IMR-90 (cell line): ENCODE data around the gene AKR1A1. TPM values are rescaled to one million over a fixed set of nuclear protein-coding genes. Genes with fewer than 3 reads are reported as not detected.

Experiments used
- ATAC-seq: fragments of 200-7000 bp; cut with Tn5 transposase; 2 replicates; pipeline ENCODE4 v1.9.1; 2020; ENCODE audit warnings: low read depth, mild to moderate bottlenecking, moderate library complexity
- BruUV-seq: library from RNA; stranded (reverse); fragments of 400-500 nt; replicated peaks from 2 replicates; lab custom pipeline; 2021; lab: Mats Ljungman, UMichigan
- CTCF ChIA-PET: fragments of 300-600 bp; formaldehyde crosslinking; extraction: SDS; loops from one replicate; lab custom pipeline; 2021; ENCODE audit warnings: antibody characterized with exemption; lab: Yijun Ruan, JAX
- POLR2A ChIA-PET: fragments of 300-600 bp; sonication (Branson Sonifier 250); formaldehyde crosslinking; loops from one replicate; lab custom pipeline; 2022; ENCODE audit warnings: antibody characterized with exemption; ENCODE audit not compliant: unreplicated experiment; lab: Charles Lee
- DNase-seq: peaks from one replicate; pipeline ENCODE4 v3.0.0; 2013
- H2AFZ ChIP-seq: replicated peaks from 2 replicates; pipeline ENCODE3; 2013; ENCODE audit warnings: low read length, mild to moderate bottlenecking; ENCODE audit not compliant: poor library complexity
- H2AK5ac ChIP-seq: 2 replicates; pipeline ENCODE4 v1.6.1; 2013; ENCODE audit warnings: low read depth, low read length, inconsistent platforms
- H2AK9ac ChIP-seq: replicated peaks from 2 replicates; pipeline ENCODE3; 2013; ENCODE audit warnings: mild to moderate bottlenecking, low read depth, low read length, moderate library complexity; ENCODE audit not compliant: poor library complexity
- H2BK120ac ChIP-seq: 2 replicates; pipeline ENCODE4 v1.6.1; 2013; ENCODE audit warnings: low read depth, low read length, inconsistent platforms
- H2BK15ac ChIP-seq: 3 replicates; pipeline ENCODE4 v1.6.1; 2013; ENCODE audit warnings: low read depth, low read length, inconsistent platforms
- H2BK20ac ChIP-seq: 2 replicates; pipeline ENCODE4 v1.6.1; 2013; ENCODE audit warnings: low read depth, mild to moderate bottlenecking, inconsistent platforms, low read length, moderate library complexity
- H2BK5ac ChIP-seq: 2 replicates; pipeline ENCODE4 v1.6.1; 2013; ENCODE audit warnings: mild to moderate bottlenecking, low read depth, low read length, inconsistent platforms; ENCODE audit not compliant: poor library complexity, severe bottlenecking
- H3K14ac ChIP-seq: replicated peaks from 2 replicates; pipeline ENCODE4 v1.6.1; 2013; ENCODE audit warnings: low read depth, low read length, inconsistent platforms
- H3K18ac ChIP-seq: 2 replicates; pipeline ENCODE4 v1.6.1; 2013; ENCODE audit warnings: low read depth, low read length, control low read depth
- H3K23ac ChIP-seq: 2 replicates; pipeline ENCODE4 v1.6.1; 2013; ENCODE audit warnings: low read depth, low read length, inconsistent platforms
- H3K27ac ChIP-seq: 2 replicates; pipeline ENCODE4 v1.5.1; 2013; ENCODE audit warnings: mild to moderate bottlenecking, control low read depth, low read length; ENCODE audit not compliant: insufficient read depth
- H3K27me3 ChIP-seq: 2 replicates; pipeline ENCODE4 v1.6.1; 2013; ENCODE audit warnings: low read length; ENCODE audit not compliant: control insufficient read depth, insufficient read depth
- H3K36me3 ChIP-seq: 2 replicates; pipeline ENCODE4 v1.6.1; 2013; ENCODE audit warnings: low read length, mixed read lengths; ENCODE audit not compliant: control insufficient read depth, insufficient read depth
- H3K4ac ChIP-seq: 2 replicates; pipeline ENCODE4 v1.6.1; 2013; ENCODE audit warnings: low read depth, low read length, inconsistent platforms
- H3K4me1 ChIP-seq: 2 replicates; pipeline ENCODE4 v1.6.1; 2013; ENCODE audit warnings: low read length, mixed read lengths; ENCODE audit not compliant: control insufficient read depth, insufficient read depth
- H3K4me2 ChIP-seq: 2 replicates; pipeline ENCODE4 v1.6.1; 2013; ENCODE audit warnings: low read depth, mild to moderate bottlenecking, control low read depth, low read length, moderate library complexity
- H3K4me3 ChIP-seq: 2 replicates; pipeline ENCODE4 v1.5.1; 2013; ENCODE audit warnings: low read depth, mild to moderate bottlenecking, control low read depth, low read length, moderate library complexity; ENCODE audit not compliant: insufficient read depth
- H3K56ac ChIP-seq: 2 replicates; pipeline ENCODE4 v1.6.1; 2013; ENCODE audit warnings: low read length, inconsistent platforms; ENCODE audit not compliant: insufficient read depth; ENCODE audit errors: extremely low read depth
- H3K79me1 ChIP-seq, 2 experiments: 2 replicates each; pipeline ENCODE4 v1.6.1; 2013; ENCODE audit warnings: low read length in 2 of 2, inconsistent platforms in 1 of 2, low read depth in 1 of 2
- H3K9ac ChIP-seq: 2 replicates; pipeline ENCODE4 v1.6.1; 2013; ENCODE audit warnings: low read depth, low read length, control low read depth
- H3K9me1 ChIP-seq: 2 replicates; pipeline ENCODE4 v1.6.1; 2013; ENCODE audit warnings: low read length, inconsistent platforms; ENCODE audit not compliant: insufficient read depth
- H3K9me3 ChIP-seq: 2 replicates; pipeline ENCODE4 v1.6.1; 2013; ENCODE audit warnings: low read length; ENCODE audit not compliant: control insufficient read depth, insufficient read depth
- H4K20me1 ChIP-seq: 2 replicates; pipeline ENCODE4 v1.6.1; 2013; ENCODE audit warnings: low read length, inconsistent platforms; ENCODE audit not compliant: insufficient read depth
- H4K5ac ChIP-seq: 2 replicates; pipeline ENCODE4 v1.6.1; 2013; ENCODE audit warnings: mild to moderate bottlenecking, low read depth, low read length, control low read depth
- H4K8ac ChIP-seq, 2 experiments: 2 replicates each; pipeline ENCODE4 v1.6.1; 2013; ENCODE audit warnings: low read depth in 2 of 2, low read length in 2 of 2, control low read depth in 1 of 2, inconsistent platforms in 1 of 2
- H4K91ac ChIP-seq: 2 replicates; pipeline ENCODE4 v1.6.1; 2013; ENCODE audit warnings: low read depth, low read length, inconsistent platforms; ENCODE audit not compliant: insufficient read depth
- BHLHE40 ChIP-seq: fragments of 150-350 bp; IDR thresholded peaks from 2 replicates; pipeline ENCODE4 v1.6.1; 2016; ENCODE audit warnings: mild to moderate bottlenecking, low read depth, low read length
- CEBPB ChIP-seq: IDR thresholded peaks from 2 replicates; pipeline ENCODE4 v1.6.1; 2012; ENCODE audit warnings: low read depth, low read length, improper control_type of control experiment
- MXI1 ChIP-seq: IDR thresholded peaks from 2 replicates; pipeline ENCODE4 v1.6.1; 2012; ENCODE audit warnings: low read depth, mild to moderate bottlenecking, low read length, moderate library complexity, borderline replicate concordance
- RFX5 ChIP-seq: IDR thresholded peaks from 2 replicates; pipeline ENCODE4 v1.8.0; 2012; ENCODE audit warnings: low read depth, mild to moderate bottlenecking, low read length, moderate library complexity
- WGBS, 2 experiments: methylation state at CpG; one replicate each; pipeline versions ENCODE4 v1.1.5 to v1.1.7; 2013; ENCODE audit warnings: missing lambda C conversion rate in 2 of 2; ENCODE audit not compliant: insufficient read length in 1 of 2; ENCODE audit errors: extremely low coverage in 2 of 2; 5-methylcytosine and 5-hydroxymethylcytosine counted together
- dilution Hi-C: fragments of 300-500 bp; cut with HindIII; formaldehyde crosslinking; loops from one replicate; pipeline ENCODE4 v1.14.3; 2018; ENCODE audit warnings: low sequenced_read_pairs; ENCODE audit not compliant: unreplicated experiment
- in situ Hi-C: fragments of 300-500 bp; cut with MboI; formaldehyde crosslinking; loops from 3 replicates; pipeline ENCODE4 v1.14.3; 2019; ENCODE audit warnings: low sequenced_read_pairs, inconsistent platforms, mixed read lengths
- intact Hi-C: fragments of 100-400 bp; cut with micrococcal nuclease; formaldehyde crosslinking; loops from 2 replicates; pipeline ENCODE4 v1.10.0; 2022
- polyA plus RNA-seq, 3 experiments: library from polyadenylated mRNA; depleted of rRNA; stranded (reverse); fragments of >200 nt; gene quantifications; 2 replicates each; pipeline ENCODE4 v1.2.3, GENCODE V29; 2012; ENCODE audit warnings: low replicate concordance in 1 of 3
- total RNA-seq: library from RNA; depleted of rRNA; stranded (reverse); fragments of >200 nt; gene quantifications from 2 replicates; pipeline ENCODE4 v1.2.3, GENCODE V29; 2012
- TF ChIP-seq, protein P1 (sequence below): fragments of 150-350 bp; IDR thresholded peaks from 2 replicates; pipeline ENCODE4 v1.6.1; 2016; ENCODE audit warnings: low read depth, mild to moderate bottlenecking, low read length, moderate library complexity, borderline replicate concordance

AKR1A1 gene
- total and polyA plus RNA-seq, 2 of the 4 experiments (the other 2 are of a cell fraction), result 141 to 151 TPM

DNA sequence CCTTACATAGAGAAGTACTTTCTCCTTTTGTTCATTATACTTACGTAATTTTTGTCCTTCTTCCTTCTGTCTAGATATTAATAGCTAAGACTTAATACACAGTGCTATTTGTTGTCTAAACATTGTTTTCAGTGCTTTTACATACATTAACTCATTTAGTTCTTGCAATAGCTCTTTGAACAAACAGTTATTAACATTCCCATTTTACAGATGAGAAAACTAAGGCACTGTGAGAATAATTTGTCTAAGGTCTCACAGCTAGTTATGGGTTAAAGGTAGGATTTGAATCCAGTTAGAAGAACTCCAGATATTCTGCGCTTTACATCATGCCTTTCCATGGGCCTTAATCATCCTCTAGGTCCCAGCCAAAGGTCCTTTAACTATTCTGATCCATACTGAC, 53.6 kb downstream of the AKR1A1 start:
- H3K4me1 ChIP-seq, result 0 out of 2 replicates have a peak, but pooled peaks cover 2% of the 10 kb centered on the region
- no peak overlapping the region for H3K4me3 ChIP-seq
- no peak overlapping the region for H3K9ac ChIP-seq
- no peak overlapping the region for H2BK120ac ChIP-seq
- in situ Hi-C loops, result no loop called here
- ChIA-PET POLR2A (no interaction called here), CTCF (interaction anchor here (0.5 kb wide), 1 partner anchor 248 kb away, joined by 3 read pairs; no protein-coding TSS in a partner anchor)
- ATAC-seq (no peak), DNase-seq (no peak)
- no peak overlapping the region for H2BK20ac ChIP-seq
- no peak overlapping the region for H3K18ac ChIP-seq
- no peak overlapping the region for H3K27ac ChIP-seq
- TF ChIP-seq BHLHE40, result no peak
- no peak for TF ChIP-seq CEBPB
- no peak for TF ChIP-seq MXI1
- TF ChIP-seq RFX5, result no peak
- TF ChIP-seq, protein P1, sequence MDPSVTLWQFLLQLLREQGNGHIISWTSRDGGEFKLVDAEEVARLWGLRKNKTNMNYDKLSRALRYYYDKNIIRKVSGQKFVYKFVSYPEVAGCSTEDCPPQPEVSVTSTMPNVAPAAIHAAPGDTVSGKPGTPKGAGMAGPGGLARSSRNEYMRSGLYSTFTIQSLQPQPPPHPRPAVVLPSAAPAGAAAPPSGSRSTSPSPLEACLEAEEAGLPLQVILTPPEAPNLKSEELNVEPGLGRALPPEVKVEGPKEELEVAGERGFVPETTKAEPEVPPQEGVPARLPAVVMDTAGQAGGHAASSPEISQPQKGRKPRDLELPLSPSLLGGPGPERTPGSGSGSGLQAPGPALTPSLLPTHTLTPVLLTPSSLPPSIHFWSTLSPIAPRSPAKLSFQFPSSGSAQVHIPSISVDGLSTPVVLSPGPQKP, result no peak
- no peak overlapping the region for H2BK15ac ChIP-seq
- H4K91ac ChIP-seq, result no peak overlapping the region
- H3K14ac ChIP-seq, result no peak overlapping the region
- intact Hi-C loops, result no loop called here
- H3K27me3 ChIP-seq, result no peaks in the 10 kb centered on the region
- no peak overlapping the region for H4K5ac ChIP-seq
- H3K9me1 ChIP-seq, result peaks cover 5% of the 10 kb centered on the region; the same call in 1 of the 2 replicates
- H2BK5ac ChIP-seq, result no peak overlapping the region
- peaks cover 13 to 25% of the 10 kb centered on the region in 2 experiments for H3K79me1 ChIP-seq
- dilution Hi-C loops, result no loop called here
- peaks cover 14% of the 10 kb centered on the region for H3K36me3 ChIP-seq
- H3K23ac ChIP-seq, result no peak overlapping the region
- H4K8ac ChIP-seq, result no peak overlapping the region
- peaks cover 5% of the 10 kb centered on the region for H4K20me1 ChIP-seq
- H2AK9ac ChIP-seq, result no peak overlapping the region
- H3K56ac ChIP-seq, result no peak overlapping the region
- H3K4me2 ChIP-seq, result no peak overlapping the region
- H2AFZ ChIP-seq, result no peak overlapping the region
- WGBS, 2 experiments, result no CpG with 5 or more reads among the region's 2 CpGs
- no peaks in the 10 kb centered on the region for H3K9me3 ChIP-seq
- H2AK5ac ChIP-seq, result no peak overlapping the region
- no peak overlapping the region for H3K4ac ChIP-seq
- no TSS peak for BruUV-seq
